Measurements from ENCODE around the gene NECAB3.

GRCh38 chr20:33657704-33658095 lies 16.5 kb downstream of the NECAB3 start:
- TF ChIP-seq CTCF (IDR thresholded peaks at IDR 0.05; ENCODE audit: low read depth, low read length, poor library complexity, severe bottlenecking): no peak
- TF ChIP-seq EZH2phosphoT487 (IDR thresholded peaks at IDR 0.05; ENCODE audit: borderline replicate concordance, low read length): no peak

Measured in DOHH2 (cell line).